Epithelial cell of esophagus (primary cell): ENCODE data around the gene RCC1.
"Not testable (repeated sequence)": the region's sequence is repeated elsewhere in the genome, so short reads cannot be mapped to it uniquely, and the experiment has no call there.

Experiments used
- DNase-seq: peaks from one replicate; pipeline ENCODE4 v3.0.0; 2010; ENCODE audit warnings: low read depth
- H3K4me3 ChIP-seq: 2 replicates; pipeline ENCODE4 v1.5.1; 2011; ENCODE audit warnings: mild to moderate bottlenecking, low read length, control low read depth
- TF ChIP-seq, protein P1 (sequence below): IDR thresholded peaks from 2 replicates; pipeline ENCODE4 v1.5.1; 2011; ENCODE audit warnings: low read depth, mild to moderate bottlenecking, low read length, control low read depth, inconsistent platforms; ENCODE audit not compliant: insufficient read depth; ENCODE audit errors: missing control alignments

Gene RCC1

DNA sequence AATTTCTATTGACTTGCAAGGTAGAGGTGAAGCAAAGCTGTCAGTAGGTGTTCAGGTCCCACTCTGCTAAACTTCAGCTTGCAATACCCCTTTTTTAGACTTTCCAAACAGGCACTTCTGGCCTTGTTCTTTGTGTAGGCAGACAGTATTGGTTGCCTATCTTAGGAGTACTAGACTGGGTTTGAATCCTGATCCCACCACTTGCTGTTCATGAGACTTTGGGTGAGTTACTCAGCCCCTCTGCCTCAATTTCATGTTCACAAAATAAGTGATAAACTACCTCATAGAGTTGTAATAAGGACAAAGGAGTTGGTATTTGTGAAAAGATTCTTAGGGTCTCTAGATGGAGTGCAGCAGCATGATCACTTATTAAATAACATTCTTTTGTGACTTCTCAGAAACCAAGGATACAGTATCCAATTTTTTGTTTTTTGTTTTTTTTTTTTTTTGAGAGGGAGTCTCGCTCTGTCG, 5.2 kb downstream of the RCC1 start:
- TF ChIP-seq, protein P1, sequence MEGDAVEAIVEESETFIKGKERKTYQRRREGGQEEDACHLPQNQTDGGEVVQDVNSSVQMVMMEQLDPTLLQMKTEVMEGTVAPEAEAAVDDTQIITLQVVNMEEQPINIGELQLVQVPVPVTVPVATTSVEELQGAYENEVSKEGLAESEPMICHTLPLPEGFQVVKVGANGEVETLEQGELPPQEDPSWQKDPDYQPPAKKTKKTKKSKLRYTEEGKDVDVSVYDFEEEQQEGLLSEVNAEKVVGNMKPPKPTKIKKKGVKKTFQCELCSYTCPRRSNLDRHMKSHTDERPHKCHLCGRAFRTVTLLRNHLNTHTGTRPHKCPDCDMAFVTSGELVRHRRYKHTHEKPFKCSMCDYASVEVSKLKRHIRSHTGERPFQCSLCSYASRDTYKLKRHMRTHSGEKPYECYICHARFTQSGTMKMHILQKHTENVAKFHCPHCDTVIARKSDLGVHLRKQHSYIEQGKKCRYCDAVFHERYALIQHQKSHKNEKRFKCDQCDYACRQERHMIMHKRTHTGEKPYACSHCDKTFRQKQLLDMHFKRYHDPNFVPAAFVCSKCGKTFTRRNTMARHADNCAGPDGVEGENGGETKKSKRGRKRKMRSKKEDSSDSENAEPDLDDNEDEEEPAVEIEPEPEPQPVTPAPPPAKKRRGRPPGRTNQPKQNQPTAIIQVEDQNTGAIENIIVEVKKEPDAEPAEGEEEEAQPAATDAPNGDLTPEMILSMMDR = no peak
- DNase-seq = no peak
- no peak overlapping the region for H3K4me3 ChIP-seq

DNA sequence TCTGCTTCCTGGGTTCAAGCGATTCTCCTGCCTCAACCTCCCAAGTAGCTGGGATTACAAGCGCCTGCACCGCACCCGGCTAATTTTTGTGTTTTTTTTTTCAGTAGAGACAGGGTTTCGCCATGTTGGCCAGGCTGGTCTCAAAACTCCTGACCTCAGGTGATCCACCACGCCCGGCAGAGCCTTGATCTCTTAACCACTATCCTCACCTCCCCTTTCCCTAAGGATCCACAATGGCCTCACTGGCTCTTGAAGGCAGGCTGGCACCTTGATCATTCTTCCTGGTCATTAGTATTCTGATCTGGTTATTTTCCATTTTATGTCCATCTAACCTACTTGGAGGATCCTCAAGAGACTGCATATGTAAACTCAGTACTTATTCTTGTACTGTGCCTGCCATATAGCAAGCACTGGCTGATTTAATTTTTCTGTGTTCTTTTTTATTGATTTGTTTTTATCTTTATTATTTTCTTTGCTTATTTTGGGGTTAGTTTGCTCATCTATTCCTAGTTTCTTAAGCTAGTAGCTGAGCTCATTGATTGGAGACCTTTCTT, 6.3 kb downstream of the RCC1 start:
- TF ChIP-seq, protein P1 = no peak
- no peak overlapping the region for H3K4me3 ChIP-seq
- DNase-seq = no peak

DNA sequence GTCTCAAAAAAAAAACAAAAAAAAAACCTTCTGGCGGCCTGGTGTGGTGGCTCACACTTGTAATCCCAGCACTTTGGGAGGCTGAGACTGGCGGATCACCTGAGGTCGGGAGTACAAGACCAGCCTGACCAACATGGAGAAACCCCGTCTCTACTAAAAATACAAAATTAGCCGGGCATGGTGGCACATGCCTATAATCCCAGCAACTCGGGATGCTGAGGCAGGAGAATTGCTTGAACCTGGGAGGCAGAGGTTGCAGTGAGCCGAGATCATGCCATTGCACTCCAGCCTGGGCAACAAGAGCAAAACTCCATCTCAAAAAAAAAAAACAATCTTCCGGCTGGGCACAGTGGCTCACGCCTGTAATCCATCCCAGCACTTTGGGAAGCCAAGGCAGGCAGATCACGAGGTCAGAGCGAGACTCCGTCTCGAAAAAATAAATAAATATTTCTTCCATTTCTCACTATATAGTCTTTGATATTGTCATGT, 8.6 kb downstream of the RCC1 start:
- not testable (repeated sequence) for DNase-seq, H3K4me3 ChIP-seq

DNA sequence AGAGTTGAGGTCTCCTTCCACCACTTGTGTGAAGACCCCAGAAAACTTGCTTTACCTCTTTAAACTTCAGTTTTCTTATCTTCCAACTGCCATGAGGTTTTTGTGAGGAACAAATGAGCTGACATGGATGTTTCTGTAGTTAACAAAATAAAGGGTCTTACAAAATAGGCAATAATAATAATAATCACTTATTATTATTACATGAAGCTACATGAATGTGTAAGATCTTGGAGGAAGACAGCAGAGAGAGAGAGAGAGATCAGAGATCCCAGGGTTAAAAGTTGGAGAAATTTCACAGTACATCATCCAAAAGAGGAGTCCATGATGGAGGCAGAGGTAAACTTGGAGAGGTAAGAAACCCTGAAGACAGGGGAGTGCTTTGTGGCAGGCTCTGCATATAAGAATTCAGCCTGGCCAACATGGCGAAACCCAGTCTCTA, 10.7 kb downstream of the RCC1 start:
- TF ChIP-seq, protein P1 = no peak
- no peak overlapping the region for H3K4me3 ChIP-seq
- no peak for DNase-seq

DNA sequence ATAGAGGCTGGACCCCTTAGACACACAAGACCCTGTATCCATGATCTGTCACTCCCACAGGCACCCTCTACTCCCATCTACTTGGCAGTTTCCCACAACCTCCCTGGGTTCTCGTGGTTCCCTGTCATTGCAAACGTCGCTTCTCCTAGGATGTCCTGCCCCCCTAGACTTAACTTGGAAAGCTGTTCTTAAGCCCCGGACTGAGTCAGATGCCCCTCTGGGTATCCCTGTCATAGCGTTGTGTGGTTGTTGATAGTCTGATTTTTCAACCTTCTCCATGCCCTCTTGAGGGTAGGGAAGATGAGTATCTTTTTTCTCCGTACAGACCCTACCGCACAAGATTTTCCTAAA, 11.8 kb downstream of the RCC1 start:
- H3K4me3 ChIP-seq = peak overlapping the region; percentile 57
- no peak for DNase-seq
- TF ChIP-seq, protein P1 = no peak

DNA sequence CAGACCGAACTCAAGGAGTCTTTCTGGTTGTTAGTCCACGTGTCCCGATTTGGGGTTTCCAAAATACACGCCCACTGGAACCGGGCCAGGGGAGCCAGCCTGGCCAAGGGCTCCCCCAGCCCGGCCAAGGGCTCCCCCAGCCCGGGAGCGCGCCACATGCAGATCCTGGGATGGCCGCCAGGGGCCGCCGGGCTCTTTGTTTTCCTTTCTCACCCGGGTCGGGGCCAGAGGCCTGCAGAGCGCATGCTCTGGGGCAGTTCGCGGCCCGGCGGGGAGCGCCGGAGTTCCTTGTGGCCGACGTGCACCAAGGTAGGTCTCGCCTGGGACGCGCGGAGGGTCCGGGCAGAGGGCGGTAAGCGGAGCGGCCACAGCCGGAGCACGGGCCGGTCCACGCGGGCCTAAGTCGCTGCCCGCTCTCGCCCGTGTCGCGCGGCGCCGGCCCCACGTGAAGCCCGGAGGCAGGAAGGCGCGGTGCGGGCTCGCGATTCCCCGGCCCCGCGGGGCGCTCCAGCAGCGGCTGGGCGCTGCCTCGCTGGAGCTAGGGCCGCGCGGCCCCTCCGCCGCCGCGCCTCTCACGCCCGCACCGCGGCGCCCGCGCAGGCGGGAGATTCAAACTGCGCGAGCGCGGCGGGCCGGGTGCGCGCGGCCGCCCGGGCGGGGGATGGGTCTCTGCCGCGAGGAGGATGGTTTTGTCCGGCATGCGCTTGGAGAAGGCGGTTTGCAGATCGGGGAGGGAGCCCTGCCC, 12.3 kb downstream of the RCC1 start:
- peak; percentile 85 for DNase-seq
- H3K4me3 ChIP-seq = peak overlapping the region; percentile 74
- TF ChIP-seq, protein P1 = peak; percentile 81

DNA sequence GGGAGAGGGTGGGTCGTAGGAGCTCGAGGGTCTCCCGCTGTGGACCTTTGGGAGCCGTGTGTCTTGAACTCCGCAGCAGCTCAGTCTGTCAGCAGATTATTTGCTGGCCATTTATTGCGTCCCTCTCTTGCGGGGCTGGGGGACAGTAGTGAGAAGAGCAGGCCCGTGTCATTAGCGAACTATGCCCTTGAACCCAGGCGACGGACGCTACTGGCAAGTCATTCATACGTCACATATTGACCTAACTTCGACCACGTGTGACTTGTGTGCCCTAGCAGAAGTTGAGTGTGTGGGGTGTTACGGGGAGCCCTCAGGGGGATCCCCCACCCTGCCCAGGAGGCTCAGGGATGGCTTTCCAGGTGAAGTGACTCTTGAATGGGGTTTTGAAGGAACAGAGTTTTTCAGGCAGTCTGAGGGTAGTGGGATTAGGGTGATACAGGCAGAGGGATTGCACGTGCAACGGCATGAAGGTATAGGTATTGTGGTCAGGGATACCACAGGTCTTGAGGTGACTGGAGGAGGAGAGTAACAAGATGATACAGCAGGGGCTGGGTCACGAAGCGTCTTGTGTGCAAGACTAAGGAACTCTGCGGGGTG, 13.0 kb downstream of the RCC1 start:
- H3K4me3 ChIP-seq = peak overlapping the region; percentile 74
- no peak for DNase-seq
- TF ChIP-seq, protein P1 = no peak
